ENCODE results near the gene SOCS1.
"Not testable (repeated sequence)": the region's sequence is repeated elsewhere in the genome, so short reads cannot be mapped to it uniquely, and the experiment has no call there.

The SOCS1 gene

DNA sequence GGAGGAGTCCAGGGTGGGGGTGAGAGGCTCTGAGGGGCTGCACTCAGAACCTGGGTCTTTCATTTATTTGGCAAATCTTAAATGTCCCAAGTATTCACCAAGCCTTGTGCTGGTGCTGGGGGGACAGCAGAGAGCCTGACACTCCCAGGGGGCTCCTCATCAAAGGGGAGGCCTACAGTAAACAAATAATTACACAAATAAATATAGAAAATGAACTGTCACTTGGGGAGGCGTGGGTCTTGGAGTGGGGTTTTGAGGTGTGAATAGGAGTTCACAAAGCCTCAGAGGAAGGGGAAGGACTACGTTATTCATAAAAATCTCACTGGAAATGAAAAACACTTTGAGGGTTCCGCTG is 40.3 kb upstream of the SOCS1 start:
- Histone ChIP-seq H3K27me3 (ENCODE audit: insufficient read depth, low read depth, severe bottlenecking) (no peaks in the 10 kb centered on the region), H3K36me3 (no peaks in the 10 kb centered on the region), H3K4me3 (ENCODE audit: low read depth, low read length) (no peak overlapping the region), H3K9me3 (ENCODE audit: severe bottlenecking) (no peaks in the 10 kb centered on the region), H3K27ac (no peak overlapping the region)
- TF ChIP-seq, protein P1, sequence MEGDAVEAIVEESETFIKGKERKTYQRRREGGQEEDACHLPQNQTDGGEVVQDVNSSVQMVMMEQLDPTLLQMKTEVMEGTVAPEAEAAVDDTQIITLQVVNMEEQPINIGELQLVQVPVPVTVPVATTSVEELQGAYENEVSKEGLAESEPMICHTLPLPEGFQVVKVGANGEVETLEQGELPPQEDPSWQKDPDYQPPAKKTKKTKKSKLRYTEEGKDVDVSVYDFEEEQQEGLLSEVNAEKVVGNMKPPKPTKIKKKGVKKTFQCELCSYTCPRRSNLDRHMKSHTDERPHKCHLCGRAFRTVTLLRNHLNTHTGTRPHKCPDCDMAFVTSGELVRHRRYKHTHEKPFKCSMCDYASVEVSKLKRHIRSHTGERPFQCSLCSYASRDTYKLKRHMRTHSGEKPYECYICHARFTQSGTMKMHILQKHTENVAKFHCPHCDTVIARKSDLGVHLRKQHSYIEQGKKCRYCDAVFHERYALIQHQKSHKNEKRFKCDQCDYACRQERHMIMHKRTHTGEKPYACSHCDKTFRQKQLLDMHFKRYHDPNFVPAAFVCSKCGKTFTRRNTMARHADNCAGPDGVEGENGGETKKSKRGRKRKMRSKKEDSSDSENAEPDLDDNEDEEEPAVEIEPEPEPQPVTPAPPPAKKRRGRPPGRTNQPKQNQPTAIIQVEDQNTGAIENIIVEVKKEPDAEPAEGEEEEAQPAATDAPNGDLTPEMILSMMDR (IDR thresholded peaks at IDR 0.05; ENCODE audit: low read depth, low read length): no peak
- DNase-seq: no peak

DNA sequence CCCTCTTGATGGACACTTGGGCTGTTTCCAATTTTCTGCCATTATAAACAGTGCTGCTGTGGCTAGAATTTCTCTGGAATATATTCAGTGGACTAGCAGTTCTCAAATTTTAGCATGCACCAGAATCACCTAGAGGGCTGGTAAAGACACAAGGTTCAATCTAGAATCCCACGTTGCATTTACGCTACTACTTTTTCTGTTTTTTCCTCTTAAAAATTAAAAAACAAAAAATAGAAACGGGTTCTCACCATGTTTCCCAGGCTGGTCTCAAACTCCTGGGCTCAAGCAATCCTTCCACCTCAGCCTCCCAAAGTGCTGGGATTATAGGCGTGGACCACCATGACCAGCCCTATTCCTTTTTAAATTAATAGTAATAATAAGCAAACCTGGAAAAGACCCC is 39.7 kb upstream of the SOCS1 start:
- Histone ChIP-seq H3K27me3 (ENCODE audit: insufficient read depth, low read depth, severe bottlenecking) (no peaks in the 10 kb centered on the region), H3K9me3 (ENCODE audit: severe bottlenecking) (no peaks in the 10 kb centered on the region), H3K36me3 (no peaks in the 10 kb centered on the region), H3K27ac (no peak overlapping the region), H3K4me3 (ENCODE audit: low read depth, low read length) (no peak overlapping the region)
- DNase-seq: no peak
- TF ChIP-seq, protein P1 (IDR thresholded peaks at IDR 0.05; ENCODE audit: low read depth, low read length): no peak

DNA sequence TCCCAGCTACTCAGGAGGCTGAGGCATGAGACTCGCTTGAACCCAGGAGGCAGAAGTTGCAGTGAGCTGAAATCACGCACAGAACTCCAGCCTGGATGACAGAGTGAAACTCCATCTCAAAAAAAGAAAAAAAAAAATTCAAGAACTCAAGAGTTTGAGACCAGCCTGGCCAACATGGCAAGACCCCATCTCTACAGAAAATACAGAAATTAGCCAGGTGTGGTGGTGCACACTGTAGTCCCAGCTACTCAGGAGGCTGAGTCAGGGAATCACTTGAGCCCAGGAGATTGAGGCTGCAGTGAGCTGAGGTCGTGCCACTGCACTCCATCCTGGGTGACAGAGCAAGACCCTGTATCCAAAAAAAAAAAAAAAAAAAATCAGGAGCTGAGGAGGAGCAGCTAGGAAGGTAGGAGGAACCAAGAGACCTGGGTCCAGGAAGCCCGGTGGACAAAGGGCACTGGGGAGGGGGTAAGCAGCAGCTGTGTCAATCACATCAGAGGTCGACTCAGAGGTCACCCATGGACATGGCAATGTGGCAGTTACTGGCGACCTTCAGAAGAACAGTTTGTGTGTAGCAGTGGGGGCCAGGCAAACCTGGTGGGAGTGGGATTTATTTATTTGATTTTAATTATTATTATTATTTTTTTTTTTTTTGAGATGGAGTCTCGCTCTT is 36.2 kb upstream of the SOCS1 start:
- no peaks in the 10 kb centered on the region for H3K27me3 ChIP-seq (ENCODE audit: insufficient read depth, low read depth, severe bottlenecking)
- no peak overlapping the region for H3K27ac ChIP-seq
- H3K9me3 ChIP-seq (ENCODE audit: severe bottlenecking): no peaks in the 10 kb centered on the region
- TF ChIP-seq, protein P1 (IDR thresholded peaks at IDR 0.05; ENCODE audit: low read depth, low read length): no peak
- H3K36me3 ChIP-seq: no peaks in the 10 kb centered on the region
- no peak for DNase-seq
- no peak overlapping the region for H3K4me3 ChIP-seq (ENCODE audit: low read depth, low read length)

DNA sequence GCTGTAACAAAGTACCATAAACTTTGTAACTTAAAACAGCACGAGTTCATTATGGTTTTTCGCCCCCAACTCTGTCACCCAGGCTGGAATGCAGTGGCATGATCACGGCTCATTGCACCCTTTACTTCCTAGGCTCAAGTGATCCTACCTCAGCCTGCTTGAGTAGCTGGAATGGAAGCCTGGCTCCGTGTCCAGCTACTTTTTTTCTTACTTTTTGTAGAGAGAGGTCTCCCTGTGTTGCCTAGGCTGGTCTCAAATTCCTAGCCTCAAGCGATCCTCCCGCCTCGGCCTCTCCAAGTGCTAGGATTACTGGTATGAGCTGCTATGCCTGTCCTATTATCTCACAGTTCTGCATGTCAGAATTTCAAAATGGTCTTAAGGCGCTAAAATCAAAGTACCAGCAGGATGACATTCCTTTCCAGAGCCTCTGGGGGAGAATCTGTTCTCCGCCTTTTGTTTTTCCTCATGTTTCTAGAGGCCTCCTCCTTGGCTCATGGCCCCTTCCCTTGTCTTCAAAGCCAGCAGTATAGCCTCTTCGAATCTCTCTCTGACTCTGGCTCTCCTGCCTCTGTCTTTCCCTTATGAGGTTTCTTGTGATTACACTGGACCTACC is 35.2 kb upstream of the SOCS1 start:
- Histone ChIP-seq H3K27ac (no peak overlapping the region), H3K27me3 (ENCODE audit: insufficient read depth, low read depth, severe bottlenecking) (no peaks in the 10 kb centered on the region), H3K9me3 (ENCODE audit: severe bottlenecking) (no peaks in the 10 kb centered on the region), H3K36me3 (no peaks in the 10 kb centered on the region), H3K4me3 (ENCODE audit: low read depth, low read length) (no peak overlapping the region)
- DNase-seq: no peak
- TF ChIP-seq, protein P1 (IDR thresholded peaks at IDR 0.05; ENCODE audit: low read depth, low read length): no peak

DNA sequence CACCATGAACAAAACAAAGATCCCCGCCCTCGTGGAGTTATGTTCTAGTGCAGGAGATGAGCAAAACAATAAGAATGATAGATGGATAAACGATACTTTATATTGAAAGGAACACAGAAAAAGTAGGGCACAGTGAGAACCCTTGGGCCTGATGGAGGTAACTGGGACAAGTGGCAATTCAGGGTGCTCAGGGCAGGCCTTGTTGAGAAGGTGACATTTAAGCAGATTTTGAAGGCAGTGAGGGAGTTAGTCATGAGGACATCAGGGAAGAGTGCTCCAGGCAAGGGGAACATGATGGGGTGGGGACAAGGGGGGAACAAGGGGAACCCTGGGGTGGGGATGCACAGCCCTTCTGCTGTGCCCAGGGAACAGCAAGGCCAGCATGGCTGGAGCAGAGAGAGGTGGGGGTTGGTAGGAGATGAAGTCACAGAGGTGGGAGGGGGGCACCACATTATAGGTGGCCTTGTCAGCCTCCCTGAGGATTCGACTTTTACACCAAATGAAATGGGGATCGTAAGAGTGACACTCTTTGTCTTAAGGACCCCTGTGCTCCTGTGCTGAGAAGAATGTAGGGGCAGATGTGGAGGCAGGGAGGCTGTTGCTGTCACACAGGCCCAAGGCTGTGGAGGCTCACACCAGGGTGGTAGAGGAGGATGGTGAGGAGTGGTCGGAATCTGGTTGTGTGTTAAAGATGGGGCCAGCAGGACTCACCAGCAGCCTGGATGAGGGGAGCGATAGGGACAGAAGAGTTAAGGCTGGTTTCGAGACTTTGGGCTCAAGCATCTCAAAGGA is 34.3 kb upstream of the SOCS1 start:
- TF ChIP-seq, protein P1 (IDR thresholded peaks at IDR 0.05; ENCODE audit: low read depth, low read length): no peak
- no peak overlapping the region for H3K27ac ChIP-seq
- DNase-seq: no peak
- no peaks in the 10 kb centered on the region for H3K9me3 ChIP-seq (ENCODE audit: severe bottlenecking)
- H3K36me3 ChIP-seq: no peaks in the 10 kb centered on the region
- H3K27me3 ChIP-seq (ENCODE audit: insufficient read depth, low read depth, severe bottlenecking): no peaks in the 10 kb centered on the region
- no peak overlapping the region for H3K4me3 ChIP-seq (ENCODE audit: low read depth, low read length)

DNA sequence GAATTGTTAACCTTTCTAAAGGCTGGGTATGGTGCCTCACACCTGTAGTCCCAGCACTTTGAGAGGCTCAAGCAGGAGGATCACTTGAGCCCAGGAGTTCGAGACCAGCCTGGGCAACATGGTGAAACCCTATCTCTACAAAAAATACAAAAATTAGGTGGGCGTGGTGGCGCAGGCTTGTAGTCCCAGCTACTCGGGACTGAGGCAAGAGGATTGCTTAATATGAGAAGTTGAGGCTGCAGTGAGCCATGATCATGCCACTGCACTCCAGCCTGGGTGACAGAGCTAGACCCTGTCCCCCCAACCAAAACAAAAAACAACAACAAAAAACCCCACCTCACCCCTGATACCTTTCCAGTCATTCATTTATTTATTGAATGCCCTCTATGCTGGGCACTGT is 33.7 kb upstream of the SOCS1 start:
- not testable (repeated sequence) for H3K27me3 ChIP-seq (ENCODE audit: insufficient read depth, low read depth, severe bottlenecking); H3K36me3 ChIP-seq; H3K27ac ChIP-seq; DNase-seq; H3K9me3 ChIP-seq (ENCODE audit: severe bottlenecking); H3K4me3 ChIP-seq (ENCODE audit: low read depth, low read length)
